Choroid plexus epithelial cell (primary cell): Measurements from ENCODE around the gene DYRK1B.
"Not testable (repeated sequence)": the region's sequence is repeated elsewhere in the genome, so short reads cannot be mapped to it uniquely, and the experiment has no call there.

Experiments
- DNase-seq: peaks from one replicate; pipeline ENCODE4 v3.0.0-alpha.2; 2010; ENCODE audit warnings: low read depth
- H3K4me3 ChIP-seq: 2 replicates; pipeline ENCODE4 v1.5.1; 2011; ENCODE audit warnings: low read depth, mild to moderate bottlenecking, control low read depth, low read length, moderate library complexity
- CTCF ChIP-seq: conservative IDR thresholded peaks from 2 replicates; pipeline ENCODE4 v1.5.1; 2011; ENCODE audit warnings: low read depth, mild to moderate bottlenecking, control low read depth, inconsistent platforms, low read length, moderate library complexity

The DYRK1B gene

GRCh38 chr19:39833464-39834286 is at the start of gene DYRK1B:
Gene DYRK1B, minus strand, starts transcription at chr19:39834162. Its CDS starts 2,295 bp downstream, at chr19:39831867.
- peak within 1 kb of the TSS; percentile 99 for H3K4me3 ChIP-seq
- no peak for TF ChIP-seq CTCF
- peak; percentile 99 for DNase-seq

- not testable (repeated sequence) for H3K4me3 ChIP-seq, DNase-seq
Observed at GRCh38 chr19:39882645-39883044, 48.7 kb upstream of the DYRK1B start.

GRCh38 chr19:39881495-39882110 is 47.6 kb upstream of the DYRK1B start:
- not testable (repeated sequence) for H3K4me3 ChIP-seq
- peak; percentile 54 for DNase-seq
- TF ChIP-seq CTCF: peak; percentile 58

- not testable (repeated sequence) for H3K4me3 ChIP-seq, DNase-seq
Observed at GRCh38 chr19:39880241-39880640, 46.3 kb upstream of the DYRK1B start.

GRCh38 chr19:39879796-39880195 is 45.8 kb upstream of the DYRK1B start:
- H3K4me3 ChIP-seq, DNase-seq: not testable (repeated sequence)

GRCh38 chr19:39878866-39879265 is 44.9 kb upstream of the DYRK1B start:
- not testable (repeated sequence) for H3K4me3 ChIP-seq, DNase-seq

GRCh38 chr19:39878398-39878797 is 44.4 kb upstream of the DYRK1B start:
- TF ChIP-seq CTCF: no peak
- DNase-seq: no peak
- H3K4me3 ChIP-seq: no peak overlapping the region

GRCh38 chr19:39877982-39878381 is 44.0 kb upstream of the DYRK1B start:
- DNase-seq, H3K4me3 ChIP-seq: not testable (repeated sequence)

- not testable (repeated sequence) for DNase-seq, H3K4me3 ChIP-seq
Observed at GRCh38 chr19:39877488-39877887, 43.5 kb upstream of the DYRK1B start.

GRCh38 chr19:39876486-39876885 is 42.5 kb upstream of the DYRK1B start:
- not testable (repeated sequence) for DNase-seq, H3K4me3 ChIP-seq

- DNase-seq, H3K4me3 ChIP-seq: not testable (repeated sequence)
Observed at GRCh38 chr19:39875401-39875864, 41.5 kb upstream of the DYRK1B start.
